Renal cortex interstitium (tissue), 11 donors: ENCODE measurements around the gene SUSD5. TPM values are rescaled to one million over a fixed set of nuclear protein-coding genes. Genes with fewer than 3 reads are reported as not detected.
"Not testable (repeated sequence)": the region's sequence is repeated elsewhere in the genome, so short reads cannot be mapped to it uniquely, and the experiment has no call there.

Experiments used
- DNase-seq, 11 donors: peaks; one replicate each; pipeline ENCODE4 v3.0.0-alpha.2; 2013; ENCODE audit warnings: low read depth in 9 of 11, low spot score in 4 of 11; ENCODE audit errors: extremely low read depth in 1 of 11
- polyA plus RNA-seq, 3 donors: library from polyadenylated mRNA; unstranded; fragments of 120-200 nt; gene quantifications; one replicate each; pipeline ENCODE4 v1.2.1, GENCODE V29; 2013; ENCODE audit not compliant: insufficient read length in 3 of 3

Gene SUSD5
- polyA plus RNA-seq, 3 donors = 4.0 to 5.9 (median 5.3) TPM

GRCh38 chr3:33211444-33211843 is 7.2 kb downstream of the SUSD5 start:
- no peak for DNase-seq

DNA sequence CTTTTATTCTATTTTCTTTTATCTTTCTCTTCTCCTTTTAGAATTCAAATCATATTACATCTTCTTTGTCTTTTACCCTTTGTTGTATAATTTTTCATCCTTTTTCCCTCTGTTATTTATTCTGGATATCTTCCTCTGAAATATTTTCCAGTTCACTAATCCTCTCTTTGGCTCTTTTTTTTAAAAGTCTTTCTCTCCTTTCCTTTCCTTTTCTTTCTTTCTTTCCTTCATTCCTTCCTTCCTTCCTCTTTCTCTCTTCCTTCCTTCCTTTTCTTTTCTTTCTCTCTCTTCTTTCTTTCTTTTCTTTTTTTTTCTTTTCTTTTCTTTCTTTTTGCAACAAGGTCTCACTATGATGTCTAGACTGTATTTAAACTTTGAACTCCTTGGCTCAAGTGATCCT is 9.3 kb downstream of the SUSD5 start:
- no peak for DNase-seq

DNA sequence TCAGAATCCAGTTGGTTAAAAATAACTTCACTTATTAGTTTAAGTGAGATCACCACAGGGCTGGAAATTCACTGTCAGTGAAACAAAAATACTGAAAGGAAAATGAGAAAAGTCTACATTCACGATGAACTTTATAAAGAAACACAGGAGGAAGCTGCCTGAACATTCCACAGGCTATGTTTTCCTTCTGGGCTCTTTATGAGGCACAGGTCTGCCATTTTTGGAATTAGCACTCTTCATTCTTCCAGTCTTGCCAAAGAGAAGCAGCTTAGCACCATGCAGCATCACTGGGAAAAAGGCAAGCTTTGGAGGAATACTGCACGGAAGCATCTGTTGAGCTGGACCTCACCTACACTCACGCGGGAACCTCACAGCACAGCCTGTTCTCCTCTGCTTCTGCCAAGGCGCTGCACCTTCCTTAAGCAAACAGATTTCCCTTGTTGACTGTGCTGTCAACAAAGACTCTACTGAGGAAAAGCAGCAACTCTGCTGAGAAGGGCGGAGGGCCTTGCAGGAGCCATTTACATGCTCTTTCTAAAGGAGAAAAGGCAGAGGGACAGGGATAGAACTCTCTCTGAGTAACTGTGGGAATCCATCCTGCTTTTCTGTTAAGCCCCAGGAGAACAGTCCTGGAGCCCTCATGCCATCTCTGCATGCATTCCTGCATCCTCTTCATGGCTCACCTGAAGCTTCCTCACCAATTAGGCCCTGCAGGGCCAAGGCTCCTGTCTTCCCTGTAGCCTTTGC is 15.7 kb downstream of the SUSD5 start:
- no peak for DNase-seq

- DNase-seq = no peak
These were observed 17.4 kb downstream of the SUSD5 start for GRCh38 chr3:33201195-33201594.

GRCh38 chr3:33196538-33196937 is 22.1 kb downstream of the SUSD5 start:
- DNase-seq = no peak

DNA sequence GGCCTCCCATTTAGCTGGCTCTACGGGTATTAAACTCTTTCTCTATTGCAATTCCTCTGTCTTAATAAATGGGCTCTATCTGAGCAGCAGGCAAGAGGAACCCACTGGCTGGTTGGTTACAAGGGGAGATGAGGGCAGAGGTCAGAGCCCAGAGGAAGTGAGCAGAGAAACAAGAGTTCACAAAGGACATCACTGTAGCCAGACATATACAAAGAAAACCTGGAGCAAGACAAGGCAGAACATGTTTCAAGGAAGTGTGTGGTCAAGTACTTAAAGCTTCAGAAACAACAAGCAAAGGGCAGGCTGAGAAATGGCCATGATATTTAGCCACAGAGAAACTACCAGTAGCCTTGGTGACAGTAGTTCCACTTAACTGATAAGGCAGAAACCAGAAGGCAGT is 24.3 kb downstream of the SUSD5 start:
- no peak for DNase-seq

DNA sequence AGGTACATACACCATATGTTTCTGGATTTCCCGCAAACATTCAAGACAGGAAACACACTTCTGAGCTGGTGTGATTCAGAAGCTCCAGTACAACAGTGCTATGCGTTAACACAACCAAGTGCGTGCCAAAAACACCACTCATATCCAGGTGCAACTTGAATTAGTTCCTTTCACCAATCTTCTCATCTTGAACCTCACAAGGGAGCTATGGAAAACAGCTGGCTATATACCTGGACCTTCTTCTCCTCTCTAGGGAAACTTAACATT is 31.3 kb downstream of the SUSD5 start:
- no peak for DNase-seq

DNA sequence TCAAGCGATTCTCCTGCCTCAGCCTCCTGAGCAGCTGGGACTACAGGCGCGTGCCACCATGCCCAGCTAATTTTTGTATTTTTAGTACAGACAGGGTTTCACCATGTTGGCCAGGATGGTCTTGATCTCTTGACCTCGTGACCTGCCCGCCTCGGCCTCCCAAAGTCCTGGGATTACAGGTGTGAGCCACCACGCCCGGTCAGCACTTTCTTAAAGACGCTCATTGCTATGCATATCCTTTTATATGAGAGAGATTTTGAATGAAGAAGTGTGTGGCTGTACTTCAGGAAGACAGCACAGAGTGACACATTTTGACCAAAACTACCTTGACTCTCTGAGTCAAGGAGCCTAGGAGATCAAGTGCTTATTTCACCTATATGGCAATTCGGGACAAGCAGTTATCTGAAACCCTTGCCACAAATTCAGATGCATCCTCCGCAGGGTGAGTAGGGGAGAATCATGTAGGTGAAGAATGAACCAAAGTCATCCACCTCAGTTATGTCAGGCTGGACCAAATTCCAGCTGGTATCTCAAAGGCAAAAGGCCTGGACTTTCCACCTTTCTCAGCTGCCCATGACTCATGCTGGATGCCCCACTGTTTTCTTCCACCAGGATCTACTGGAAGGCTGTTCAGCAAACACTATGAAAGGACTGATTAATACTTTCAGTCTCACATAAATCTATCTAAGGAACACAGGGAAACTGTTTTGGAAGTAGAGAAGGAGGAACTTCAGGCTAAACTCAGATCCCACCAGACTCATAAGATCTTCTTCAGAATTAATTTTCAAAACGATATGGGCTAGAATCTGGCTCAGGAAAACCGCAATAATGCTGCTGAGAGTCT is 31.9 kb downstream of the SUSD5 start:
- DNase-seq = no peak

DNA sequence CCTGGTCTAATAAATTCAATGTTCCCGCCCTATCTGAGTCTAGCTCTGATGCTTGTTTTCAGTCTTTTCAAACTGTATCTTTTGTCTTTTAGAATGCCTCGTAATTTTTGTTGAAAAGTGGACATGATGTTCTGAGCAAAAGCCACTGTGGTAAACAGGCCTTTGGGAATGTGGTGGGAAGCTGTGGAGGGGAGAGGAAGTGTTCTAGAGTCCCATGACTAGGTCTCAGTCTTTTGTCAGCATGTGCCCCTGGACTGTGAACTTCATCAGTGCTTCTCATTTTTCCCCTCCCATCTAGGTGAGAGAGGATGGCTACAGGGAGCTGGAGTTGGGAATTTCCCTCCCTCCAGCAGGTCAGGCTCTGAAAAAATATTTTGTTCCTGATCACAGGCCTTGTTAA is 33.7 kb downstream of the SUSD5 start:
- DNase-seq = no peak

- DNase-seq = not testable (repeated sequence)
These were observed 37.0 kb downstream of the SUSD5 start for GRCh38 chr3:33181641-33182040.

DNA sequence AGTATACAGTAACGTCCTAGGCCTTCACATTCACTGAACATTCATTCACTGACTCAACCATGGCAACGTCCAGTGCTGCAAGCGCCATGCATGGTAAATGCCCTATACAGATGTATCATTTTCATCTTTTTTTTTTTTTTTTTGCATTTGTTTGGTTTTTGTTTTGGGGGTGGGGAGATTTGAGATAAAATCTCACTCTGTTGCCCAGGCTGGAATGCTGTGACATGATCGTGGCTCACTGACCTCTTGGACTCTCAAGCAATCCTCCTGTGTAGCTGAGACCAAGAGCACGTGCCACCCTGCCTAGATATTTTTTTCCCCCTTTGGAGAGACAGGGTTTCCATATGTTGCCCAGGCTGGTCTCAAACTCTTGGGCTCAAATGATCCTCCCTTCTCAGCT is 37.4 kb downstream of the SUSD5 start:
- no peak for DNase-seq

DNA sequence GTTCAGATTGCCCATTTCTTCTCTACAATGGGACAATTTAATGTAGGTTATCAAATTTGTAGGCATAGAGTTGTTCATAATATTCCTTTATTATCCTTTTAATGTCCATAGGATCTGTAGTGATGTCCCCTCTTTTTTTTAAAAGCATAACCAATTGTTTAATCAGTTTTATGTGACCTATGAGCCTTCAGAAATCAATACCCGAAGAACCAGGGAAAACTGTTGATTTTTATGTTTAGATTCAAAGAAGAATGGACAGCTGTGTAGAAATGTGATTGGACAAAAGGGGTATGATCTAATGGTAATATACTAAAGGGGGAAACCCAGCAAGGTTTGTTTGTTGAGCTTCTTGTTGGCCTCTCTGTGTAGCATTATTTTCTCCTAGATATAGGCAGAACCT is 39.5 kb downstream of the SUSD5 start:
- DNase-seq = no peak

DNA sequence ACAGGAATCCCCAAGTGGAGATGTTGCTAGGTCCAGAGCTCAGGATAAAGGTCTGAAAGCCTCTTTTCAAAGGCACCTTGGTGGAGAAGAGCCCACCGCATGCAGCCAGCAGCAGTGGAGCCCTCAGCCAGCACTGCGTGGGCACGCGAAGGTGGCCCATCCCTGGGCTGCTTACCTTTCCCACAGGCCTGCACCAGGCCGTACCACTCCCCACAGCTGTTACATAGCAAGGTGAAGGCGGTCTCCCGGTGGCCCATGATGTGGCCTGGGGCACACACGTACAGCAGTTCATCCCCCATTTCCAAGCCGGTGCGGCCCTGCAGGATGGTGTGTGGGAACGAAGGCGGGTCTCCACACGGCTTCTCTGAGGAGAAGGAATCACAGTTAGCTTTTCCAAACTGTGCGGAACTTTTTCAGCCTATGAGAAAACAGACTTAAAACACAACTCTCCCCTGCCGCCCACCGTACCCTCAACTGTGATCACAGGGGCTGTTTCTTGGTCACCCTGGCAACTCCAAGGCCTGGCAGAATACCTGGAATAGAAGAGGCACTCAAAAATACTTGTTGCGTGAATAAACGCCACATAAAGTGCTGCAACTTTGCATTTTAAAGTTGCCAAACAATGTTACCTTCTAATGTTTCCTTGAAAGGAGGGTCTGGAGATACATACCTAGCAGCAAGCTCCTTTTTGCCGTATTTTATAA is 43.7 kb downstream of the SUSD5 start:
- DNase-seq = peak in 2 of 11 donors; percentile 7 to 16

DNA sequence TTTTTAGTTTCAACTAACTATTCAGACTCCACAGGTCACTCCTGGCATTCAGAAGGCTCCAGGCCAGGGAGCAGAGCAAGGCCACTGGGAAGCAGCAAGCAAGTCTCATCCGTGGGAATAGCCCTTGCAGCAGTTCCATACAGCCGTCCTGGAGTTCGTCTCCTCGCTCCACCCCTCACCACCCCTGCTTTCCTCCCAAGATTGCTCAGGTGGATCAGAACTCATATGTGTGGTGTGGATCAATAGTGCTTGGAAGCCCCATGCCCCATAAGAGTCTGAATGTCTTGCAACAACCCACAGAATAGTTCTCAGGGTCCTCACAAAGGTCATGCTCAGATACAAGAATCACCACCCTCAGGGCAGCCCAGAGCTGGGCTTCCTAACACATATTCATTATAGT is 44.5 kb downstream of the SUSD5 start:
- no peak for DNase-seq

GRCh38 chr3:33173672-33174071 is 44.9 kb downstream of the SUSD5 start:
- DNase-seq = no peak

DNA sequence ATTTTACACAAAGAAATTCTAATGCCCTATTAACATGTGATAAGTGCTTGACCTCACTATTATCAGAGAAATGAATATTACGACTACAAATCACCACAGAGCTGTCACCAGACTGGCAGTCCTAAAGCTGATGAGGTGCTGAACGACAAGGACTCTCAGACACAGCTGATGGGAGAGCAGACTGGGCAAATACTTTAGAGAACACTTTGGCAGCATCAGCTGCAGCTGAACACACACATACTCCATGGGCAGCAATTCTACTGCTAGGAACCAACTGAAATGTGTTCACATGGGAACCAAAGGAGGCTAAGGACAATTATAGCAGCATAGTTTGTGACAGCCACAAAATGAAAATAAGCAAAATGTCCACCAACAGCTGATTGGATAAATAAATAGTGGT is 45.5 kb downstream of the SUSD5 start:
- no peak for DNase-seq

- DNase-seq = no peak
These were observed 47.0 kb downstream of the SUSD5 start for GRCh38 chr3:33171580-33171979.

DNA sequence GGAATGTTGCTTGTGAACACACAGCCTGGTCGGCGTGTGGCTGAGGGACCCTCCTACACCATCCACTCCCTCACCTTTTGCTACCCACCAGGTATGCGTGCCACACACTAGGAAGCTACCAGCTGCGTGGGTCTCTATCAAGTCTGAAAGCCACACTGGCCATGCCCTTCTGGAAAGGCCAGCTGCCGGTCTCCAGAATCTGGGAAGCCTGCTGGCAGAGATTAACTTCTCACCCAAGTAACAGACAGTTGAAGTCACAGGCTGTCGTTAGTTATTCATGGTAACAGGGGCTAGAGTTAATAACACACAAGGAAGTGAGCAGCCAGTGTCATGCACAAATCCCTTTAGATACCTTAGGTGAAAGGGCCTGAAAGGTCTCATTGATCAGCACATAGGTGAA is 48.1 kb downstream of the SUSD5 start:
- no peak for DNase-seq

DNA sequence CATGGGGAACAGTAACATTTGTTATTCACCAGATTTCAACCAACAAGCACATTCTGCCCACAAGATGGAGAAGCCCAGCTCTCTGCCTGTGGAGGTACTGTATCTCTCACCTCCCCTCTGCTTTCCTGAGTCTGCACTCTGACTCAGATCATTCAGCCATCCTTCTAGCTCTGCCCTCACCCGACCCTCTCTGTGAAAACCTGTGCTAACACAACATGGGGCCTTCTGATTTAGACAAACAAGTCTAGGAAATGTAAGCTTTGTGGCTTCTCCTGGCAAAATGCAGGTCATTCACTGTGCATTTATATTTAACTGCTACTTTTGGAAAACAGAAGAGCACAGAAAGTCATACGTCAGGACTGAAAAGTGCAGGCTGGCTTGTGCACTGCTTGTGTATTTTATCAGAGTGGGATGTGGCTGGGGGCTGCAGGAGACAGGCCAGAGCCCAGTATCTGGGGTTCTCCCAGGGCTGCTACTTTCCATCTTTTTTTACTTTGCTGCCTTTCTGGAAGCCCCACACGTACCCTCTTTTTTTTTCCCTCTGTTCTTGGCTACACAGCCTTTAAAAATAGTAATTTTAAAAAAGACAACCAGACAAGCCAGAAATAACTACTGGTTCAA is 50.8 kb downstream of the SUSD5 start:
- DNase-seq = no peak

DNA sequence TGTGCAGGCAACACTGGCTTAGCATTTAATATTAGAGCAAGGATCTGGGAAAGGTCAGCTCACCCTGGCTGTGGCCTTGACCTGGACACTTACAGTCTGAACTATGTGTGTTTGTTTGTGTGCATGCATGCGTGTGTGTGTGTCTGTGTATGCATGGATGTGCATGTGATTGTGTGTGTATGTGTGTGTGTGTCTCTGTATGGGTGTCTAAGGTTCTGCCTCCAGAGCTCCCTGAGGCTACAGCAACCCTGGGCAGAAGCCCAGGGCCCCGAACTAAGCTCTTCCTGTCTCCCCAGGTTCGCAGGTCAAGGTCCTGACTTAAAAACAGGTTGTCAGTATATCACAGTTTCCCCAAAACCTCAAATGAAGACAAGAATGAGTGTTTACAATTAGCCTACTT is 51.3 kb downstream of the SUSD5 start:
- DNase-seq = no peak
